B cell (primary cell): ENCODE data around the gene ACBD4. TPM values are rescaled to one million over a fixed set of nuclear protein-coding genes. Genes with fewer than 3 reads are reported as not detected.

Source experiments
- ATAC-seq: fragments of 200-7000 bp; cut with Tn5 transposase; one replicate; pipeline ENCODE4 v1.10.0; 2021; ENCODE audit warnings: low read depth, mild to moderate bottlenecking, moderate number of reproducible peaks, moderate library complexity
- CTCF ChIA-PET: fragments of 350-600 bp; sonication (Branson Sonifier 250); formaldehyde crosslinking; loops from one replicate; lab custom pipeline; 2021; ENCODE audit warnings: antibody characterized with exemption, inconsistent platforms; lab: Charles Lee
- POLR2A ChIA-PET: fragments of 350-600 bp; sonication (Branson Sonifier 250); formaldehyde crosslinking; loops from one replicate; lab custom pipeline; 2021; ENCODE audit warnings: antibody characterized with exemption; lab: Charles Lee
- DNase-seq: peaks from one replicate; pipeline ENCODE4 v3.0.0; 2013
- H2AFZ ChIP-seq: 2 replicates; pipeline ENCODE4 v1.6.1; 2012; ENCODE audit warnings: mild to moderate bottlenecking, low read depth, low read length; ENCODE audit not compliant: insufficient read depth, poor library complexity, severe bottlenecking
- H3K27ac ChIP-seq, 2 donors: 1 replicate in 1 of 2; 2 replicates in 1 of 2; pipeline ENCODE4 v1.5.1; 2012 to 2013; ENCODE audit warnings: low read length in 2 of 2, mild to moderate bottlenecking in 2 of 2, moderate library complexity in 1 of 2
- H3K27me3 ChIP-seq, 4 experiments: fragments of 200-600 bp in 1 of 4; sonication (generic) in 1 of 4; replicated peaks in 1 of 4; 1 replicate in 2 of 4; 2 replicates in 2 of 4; pipeline versions ENCODE4 v1.6.1 to v1.7.0; 2013 to 2016; ENCODE audit warnings: low read length in 3 of 4, mild to moderate bottlenecking in 2 of 4, mixed read lengths in 1 of 4, moderate library complexity in 1 of 4; ENCODE audit not compliant: insufficient read depth in 4 of 4, control insufficient read depth in 3 of 4; ENCODE audit errors: control extremely low read depth in 1 of 4
- H3K36me3 ChIP-seq, 2 experiments: replicated peaks in 1 of 2; 1 replicate in 1 of 2; 2 replicates in 1 of 2; pipeline versions ENCODE4 v1.6.1 to v1.7.1; 2013; ENCODE audit warnings: low read length in 1 of 2; ENCODE audit not compliant: insufficient read depth in 2 of 2, control insufficient read depth in 1 of 2; ENCODE audit errors: control extremely low read depth in 1 of 2, extremely low read depth in 1 of 2
- H3K4me1 ChIP-seq, 2 donors: fragments of 200-600 bp in 1 of 2; sonication (generic) in 1 of 2; 1 replicate in 1 of 2; 2 replicates in 1 of 2; pipeline versions ENCODE4 v1.5.1 to v1.6.1; 2013 to 2017; ENCODE audit warnings: low read length in 2 of 2; ENCODE audit not compliant: control insufficient read depth in 2 of 2, insufficient read depth in 2 of 2
- H3K4me2 ChIP-seq: replicated peaks from 2 replicates; pipeline ENCODE3; 2012; ENCODE audit warnings: mild to moderate bottlenecking, low read depth, low read length; ENCODE audit not compliant: poor library complexity, severe bottlenecking
- H3K4me3 ChIP-seq, 5 experiments: fragments of 200-600 bp in 1 of 5; sonication (generic) in 1 of 5; 1 replicate in 3 of 5; 2 replicates in 2 of 5; pipeline versions ENCODE4 v1.5.1 to v1.7.0; 2011 to 2016; ENCODE audit warnings: low read length in 4 of 5, mild to moderate bottlenecking in 4 of 5, low read depth in 2 of 5, control low read depth in 1 of 5, moderate library complexity in 1 of 5; ENCODE audit not compliant: insufficient read depth in 1 of 5; ENCODE audit errors: control extremely low read depth in 1 of 5, extremely low read depth in 1 of 5
- H3K79me2 ChIP-seq: fragments of 200-600 bp; sonication (generic); one replicate; pipeline ENCODE4 v1.6.0; 2016; ENCODE audit warnings: low read length; ENCODE audit not compliant: control insufficient read depth, insufficient read depth
- H3K9ac ChIP-seq: fragments of 200-600 bp; sonication (generic); 2 replicates; pipeline ENCODE4 v1.6.1; 2017; ENCODE audit warnings: mild to moderate bottlenecking, low read length, moderate library complexity
- H3K9me3 ChIP-seq, 3 donors: one replicate each; pipeline versions ENCODE4 v1.6.1 to v1.7.1; 2013; ENCODE audit warnings: low read length in 2 of 3; ENCODE audit not compliant: control insufficient read depth in 2 of 3, insufficient read depth in 1 of 3; ENCODE audit errors: control extremely low read depth in 1 of 3
- H4K20me1 ChIP-seq: 2 replicates; pipeline ENCODE4 v1.6.0; 2012; ENCODE audit warnings: mild to moderate bottlenecking, low read length; ENCODE audit not compliant: insufficient read depth, control insufficient read depth, poor library complexity, severe bottlenecking
- H3K27ac Mint-ChIP-seq: one replicate; pipeline ENCODE4 v1.8.0; 2021; ENCODE audit warnings: mixed read lengths
- H3K27me3 Mint-ChIP-seq: one replicate; pipeline ENCODE4 v1.8.0; 2021; ENCODE audit warnings: mixed read lengths
- H3K4me1 Mint-ChIP-seq: one replicate; pipeline ENCODE4 v1.8.0; 2021; ENCODE audit warnings: mixed read lengths
- H3K4me3 Mint-ChIP-seq: one replicate; pipeline ENCODE4 v1.8.0; 2021; ENCODE audit warnings: mixed read lengths
- H3K9me3 Mint-ChIP-seq: one replicate; pipeline ENCODE4 v1.8.0; 2022; ENCODE audit warnings: mixed read lengths; ENCODE audit not compliant: insufficient read depth
- EZH2 ChIP-seq: IDR thresholded peaks from 2 replicates; pipeline ENCODE4 v1.6.1; 2012; ENCODE audit warnings: borderline replicate concordance, low read depth, mild to moderate bottlenecking, moderate library complexity, low read length; ENCODE audit not compliant: insufficient read depth, poor library complexity, severe bottlenecking
- WGBS: methylation state at CpG from one replicate; pipeline ENCODE4 v1.1.5; 2013; ENCODE audit warnings: missing lambda C conversion rate; ENCODE audit not compliant: insufficient coverage; 5-methylcytosine and 5-hydroxymethylcytosine counted together
- intact Hi-C: fragments of 100-400 bp; cut with micrococcal nuclease; formaldehyde crosslinking; loops from one replicate; pipeline ENCODE4 v1.10.0; 2022
- polyA plus RNA-seq: library from polyadenylated mRNA; depleted of rRNA; stranded (reverse); fragments of >200 nt; gene quantifications from 2 replicates; pipeline ENCODE4 v1.2.3, GENCODE V29; 2012
- total RNA-seq, 2 donors: library from RNA; stranded (reverse); fragments of 120-200 nt in 1 of 2; gene quantifications; 1 replicate in 1 of 2; 2 replicates in 1 of 2; pipeline versions ENCODE4 v1.2.3 to v1.2.4, GENCODE V29; 2013 to 2022
- TF ChIP-seq, protein P1 (sequence below): fragments of 200-600 bp; IDR thresholded peaks from one replicate; pipeline ENCODE4 v1.8.0; 2022; ENCODE audit warnings: antibody characterized with exemption, mild to moderate bottlenecking

ACBD4 gene
- total and polyA plus RNA-seq, 2 donors (not counting 1 experiment from before 2014, with no cell fraction given): 36.8 to 39.4 TPM

GRCh38 chr17:45087504-45087975, 47.9 kb upstream of the ACBD4 start:
- intact Hi-C loops: no loop called here
- Histone ChIP-seq H2AFZ (no peak overlapping the region), H3K9ac (no peak overlapping the region), H4K20me1 (peaks cover 28% of the 10 kb centered on the region), H3K9me3 (no peaks in the 10 kb centered on the region), H3K27me3 (no peaks in the 10 kb centered on the region), H3K79me2 (peaks cover 38% of the 10 kb centered on the region), H3K36me3 (peaks cover 15 to 72% of the 10 kb centered on the region in 2 experiments), H3K4me2 (no peak overlapping the region), H3K27ac (no peak overlapping the region), H3K4me3 (no peak overlapping the region), H3K4me1 (no peaks in the 10 kb centered on the region)
- Mint-ChIP-seq H3K27me3 (no peaks in the 10 kb centered on the region), H3K27ac (no peak overlapping the region), H3K4me3 (no peak overlapping the region), H3K9me3 (no peaks in the 10 kb centered on the region), H3K4me1 (no peaks in the 10 kb centered on the region)
- no peak for ATAC-seq
- ChIA-PET CTCF (interaction anchor here (0.7 to 1.1 kb wide), 4 partner anchors 8 to 178 kb away, joined by 3 to 5 read pairs (median 4); partner anchors contain the start of gene ACBD4), POLR2A (interaction anchor here (0.5 kb wide), 1 partner anchor 191 kb away, joined by 3 read pairs; no protein-coding TSS in a partner anchor)
- DNase-seq: no peak
- TF ChIP-seq, protein P1, sequence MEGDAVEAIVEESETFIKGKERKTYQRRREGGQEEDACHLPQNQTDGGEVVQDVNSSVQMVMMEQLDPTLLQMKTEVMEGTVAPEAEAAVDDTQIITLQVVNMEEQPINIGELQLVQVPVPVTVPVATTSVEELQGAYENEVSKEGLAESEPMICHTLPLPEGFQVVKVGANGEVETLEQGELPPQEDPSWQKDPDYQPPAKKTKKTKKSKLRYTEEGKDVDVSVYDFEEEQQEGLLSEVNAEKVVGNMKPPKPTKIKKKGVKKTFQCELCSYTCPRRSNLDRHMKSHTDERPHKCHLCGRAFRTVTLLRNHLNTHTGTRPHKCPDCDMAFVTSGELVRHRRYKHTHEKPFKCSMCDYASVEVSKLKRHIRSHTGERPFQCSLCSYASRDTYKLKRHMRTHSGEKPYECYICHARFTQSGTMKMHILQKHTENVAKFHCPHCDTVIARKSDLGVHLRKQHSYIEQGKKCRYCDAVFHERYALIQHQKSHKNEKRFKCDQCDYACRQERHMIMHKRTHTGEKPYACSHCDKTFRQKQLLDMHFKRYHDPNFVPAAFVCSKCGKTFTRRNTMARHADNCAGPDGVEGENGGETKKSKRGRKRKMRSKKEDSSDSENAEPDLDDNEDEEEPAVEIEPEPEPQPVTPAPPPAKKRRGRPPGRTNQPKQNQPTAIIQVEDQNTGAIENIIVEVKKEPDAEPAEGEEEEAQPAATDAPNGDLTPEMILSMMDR: no peak
- no peak for TF ChIP-seq EZH2
- WGBS: 98% methylated on average over 3 of the region's 3 CpGs

GRCh38 chr17:45087978-45088377, 47.5 kb upstream of the ACBD4 start:
- CTCF ChIA-PET: interaction anchor here (0.7 to 1.1 kb wide), 4 partner anchors 8 to 48 kb away, joined by 3 to 5 read pairs (median 4); partner anchors contain the start of gene ACBD4

More at GRCh38 chr17:45087978-45088377, 47.5 kb upstream of the ACBD4 start:
- Histone ChIP-seq H4K20me1 (peaks cover 28% of the 10 kb centered on the region), H3K9me3 (no peaks in the 10 kb centered on the region), H3K4me3 (no peak overlapping the region), H3K27ac (no peak overlapping the region), H3K4me1 (no peaks in the 10 kb centered on the region), H2AFZ (no peak overlapping the region), H3K79me2 (peaks cover 37% of the 10 kb centered on the region), H3K36me3 (peaks cover 15 to 75% of the 10 kb centered on the region in 2 experiments), H3K4me2 (no peak overlapping the region), H3K9ac (no peak overlapping the region), H3K27me3 (no peaks in the 10 kb centered on the region)
- Mint-ChIP-seq H3K9me3 (no peaks in the 10 kb centered on the region), H3K27me3 (no peaks in the 10 kb centered on the region), H3K27ac (no peak overlapping the region), H3K4me3 (no peak overlapping the region), H3K4me1 (no peaks in the 10 kb centered on the region)
- no peak for TF ChIP-seq EZH2
- TF ChIP-seq, protein P1: no peak
- no peak for ATAC-seq
- intact Hi-C loops: no loop called here
- WGBS: 98% methylated on average over 5 of the region's 5 CpGs
- DNase-seq: no peak
- POLR2A ChIA-PET: no interaction called here
